Measurements from ENCODE around the gene DPF3. TPM values are rescaled to one million over a fixed set of nuclear protein-coding genes. Genes with fewer than 3 reads are reported as not detected.

The DPF3 gene
- total RNA-seq, 1 experiment from 2014 or later: not detected

- Histone ChIP-seq H3K27me3 (ENCODE audit: control insufficient read depth, insufficient read depth, low read length) (no peaks in the 10 kb centered on the region), H3K9me3 (ENCODE audit: control insufficient read depth, insufficient read depth, low read depth, low read length) (no peaks in the 10 kb centered on the region), H3K4me1 (ENCODE audit: control insufficient read depth, insufficient read depth, low read length) (no peaks in the 10 kb centered on the region), H3K36me3 (ENCODE audit: control insufficient read depth, insufficient read depth, low read length) (no peaks in the 10 kb centered on the region), H3K4me3 (ENCODE audit: low read depth in 2 of 2, low read length in 2 of 2) (no peak overlapping the region), H3K27ac (ENCODE audit: low read length) (no peak overlapping the region)
- BruUV-seq (replicated peaks): no TSS peak
- DNase-seq (ENCODE audit: low read depth, low spot score) (no peak), ATAC-seq (no peak)
- in situ Hi-C loops (cut with HindIII; ENCODE audit: low pct_unique_long_range_greater_than_20kb, low sequenced_read_pairs) (no loop called here), intact Hi-C loops (cut with micrococcal nuclease; ENCODE audit: unreplicated experiment) (no loop called here)
- no peak for TF ChIP-seq REST (IDR thresholded peaks at IDR 0.05; ENCODE audit: insufficient read depth in 1 of 2, low read depth in 2 of 2, low read length in 1 of 2)
- TF ChIP-seq, protein P1, sequence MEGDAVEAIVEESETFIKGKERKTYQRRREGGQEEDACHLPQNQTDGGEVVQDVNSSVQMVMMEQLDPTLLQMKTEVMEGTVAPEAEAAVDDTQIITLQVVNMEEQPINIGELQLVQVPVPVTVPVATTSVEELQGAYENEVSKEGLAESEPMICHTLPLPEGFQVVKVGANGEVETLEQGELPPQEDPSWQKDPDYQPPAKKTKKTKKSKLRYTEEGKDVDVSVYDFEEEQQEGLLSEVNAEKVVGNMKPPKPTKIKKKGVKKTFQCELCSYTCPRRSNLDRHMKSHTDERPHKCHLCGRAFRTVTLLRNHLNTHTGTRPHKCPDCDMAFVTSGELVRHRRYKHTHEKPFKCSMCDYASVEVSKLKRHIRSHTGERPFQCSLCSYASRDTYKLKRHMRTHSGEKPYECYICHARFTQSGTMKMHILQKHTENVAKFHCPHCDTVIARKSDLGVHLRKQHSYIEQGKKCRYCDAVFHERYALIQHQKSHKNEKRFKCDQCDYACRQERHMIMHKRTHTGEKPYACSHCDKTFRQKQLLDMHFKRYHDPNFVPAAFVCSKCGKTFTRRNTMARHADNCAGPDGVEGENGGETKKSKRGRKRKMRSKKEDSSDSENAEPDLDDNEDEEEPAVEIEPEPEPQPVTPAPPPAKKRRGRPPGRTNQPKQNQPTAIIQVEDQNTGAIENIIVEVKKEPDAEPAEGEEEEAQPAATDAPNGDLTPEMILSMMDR (IDR thresholded peaks at IDR 0.05): no peak
- TF ChIP-seq TCF7L2 (IDR thresholded peaks at IDR 0.05; ENCODE audit: low read depth, low read length): no peak
- no peak for TF ChIP-seq SIN3A (IDR thresholded peaks at IDR 0.05; ENCODE audit: borderline replicate concordance, insufficient read depth, low read depth, low read length)
- no peak for TF ChIP-seq POLR2AphosphoS5 (IDR thresholded peaks at IDR 0.05; ENCODE audit: low read depth, low read length)
- POLR2A ChIA-PET: no interaction called here
- CTCF ChIA-PET: no interaction called here
Observed at GRCh38 chr14:72678356-72678755, 215.5 kb downstream of the DPF3 start.

DNA sequence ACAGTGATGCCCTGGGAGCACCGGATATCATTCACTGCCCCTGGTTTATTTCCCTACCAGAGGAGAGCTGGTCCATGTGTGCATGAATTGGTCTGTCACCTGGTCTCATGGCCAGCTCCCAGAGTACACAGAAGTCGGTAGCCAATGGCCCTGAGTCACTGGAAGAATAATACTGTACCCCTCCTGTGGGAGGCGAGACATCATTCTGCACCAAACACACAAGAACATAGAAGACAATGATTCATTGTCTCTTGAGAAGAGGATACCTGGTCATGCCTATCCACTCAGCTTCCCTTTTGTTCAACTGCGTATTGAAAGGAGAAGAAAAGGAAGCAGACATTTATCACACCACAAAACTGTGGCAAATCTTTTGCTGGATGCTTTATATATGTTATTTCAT lies 216.2 kb downstream of the DPF3 start:
- TF ChIP-seq, protein P1 (IDR thresholded peaks at IDR 0.05): no peak
- TF ChIP-seq POLR2AphosphoS5 (IDR thresholded peaks at IDR 0.05; ENCODE audit: low read depth, low read length): no peak
- TF ChIP-seq SIN3A (IDR thresholded peaks at IDR 0.05; ENCODE audit: borderline replicate concordance, insufficient read depth, low read depth, low read length): no peak
- no peak for TF ChIP-seq TCF7L2 (IDR thresholded peaks at IDR 0.05; ENCODE audit: low read depth, low read length)
- TF ChIP-seq REST (IDR thresholded peaks at IDR 0.05; ENCODE audit: insufficient read depth in 1 of 2, low read depth in 2 of 2, low read length in 1 of 2): no peak
- CTCF ChIA-PET: no interaction called here
- POLR2A ChIA-PET: no interaction called here
- no peak overlapping the region for H3K27ac ChIP-seq (ENCODE audit: low read length)
- BruUV-seq (replicated peaks): no TSS peak
- no peaks in the 10 kb centered on the region for H3K9me3 ChIP-seq (ENCODE audit: control insufficient read depth, insufficient read depth, low read depth, low read length)
- no peak for ATAC-seq
- no peak for DNase-seq (ENCODE audit: low read depth, low spot score)
- in situ Hi-C loops (cut with HindIII; ENCODE audit: low pct_unique_long_range_greater_than_20kb, low sequenced_read_pairs): no loop called here
- no peaks in the 10 kb centered on the region for H3K27me3 ChIP-seq (ENCODE audit: control insufficient read depth, insufficient read depth, low read length)
- no peaks in the 10 kb centered on the region for H3K36me3 ChIP-seq (ENCODE audit: control insufficient read depth, insufficient read depth, low read length)
- H3K4me3 ChIP-seq (ENCODE audit: low read depth in 2 of 2, low read length in 2 of 2): no peak overlapping the region
- H3K4me1 ChIP-seq (ENCODE audit: control insufficient read depth, insufficient read depth, low read length): no peaks in the 10 kb centered on the region
- intact Hi-C loops (cut with micrococcal nuclease; ENCODE audit: unreplicated experiment): no loop called here
